SU-DHL-6 (cell line): Measurements from ENCODE around the gene RUVBL2.

Experiments used
- EZH2phosphoT487 ChIP-seq: fragments of 200-600 bp; sonication (generic), shearing (Covaris generic); conservative IDR thresholded peaks from 2 replicates; pipeline ENCODE4 v1.6.1; 2018; ENCODE audit warnings: mild to moderate bottlenecking, antibody characterized with exemption, low read length, moderate library complexity, mixed read lengths
- TF ChIP-seq, protein P1 (sequence below): fragments of 200-600 bp; sonication (generic); IDR thresholded peaks from one replicate; pipeline ENCODE4 v1.5.1; 2017; ENCODE audit warnings: antibody characterized with exemption, mild to moderate bottlenecking, low read length, moderate library complexity; ENCODE audit not compliant: insufficient read depth, poor library complexity, severe bottlenecking

DNA sequence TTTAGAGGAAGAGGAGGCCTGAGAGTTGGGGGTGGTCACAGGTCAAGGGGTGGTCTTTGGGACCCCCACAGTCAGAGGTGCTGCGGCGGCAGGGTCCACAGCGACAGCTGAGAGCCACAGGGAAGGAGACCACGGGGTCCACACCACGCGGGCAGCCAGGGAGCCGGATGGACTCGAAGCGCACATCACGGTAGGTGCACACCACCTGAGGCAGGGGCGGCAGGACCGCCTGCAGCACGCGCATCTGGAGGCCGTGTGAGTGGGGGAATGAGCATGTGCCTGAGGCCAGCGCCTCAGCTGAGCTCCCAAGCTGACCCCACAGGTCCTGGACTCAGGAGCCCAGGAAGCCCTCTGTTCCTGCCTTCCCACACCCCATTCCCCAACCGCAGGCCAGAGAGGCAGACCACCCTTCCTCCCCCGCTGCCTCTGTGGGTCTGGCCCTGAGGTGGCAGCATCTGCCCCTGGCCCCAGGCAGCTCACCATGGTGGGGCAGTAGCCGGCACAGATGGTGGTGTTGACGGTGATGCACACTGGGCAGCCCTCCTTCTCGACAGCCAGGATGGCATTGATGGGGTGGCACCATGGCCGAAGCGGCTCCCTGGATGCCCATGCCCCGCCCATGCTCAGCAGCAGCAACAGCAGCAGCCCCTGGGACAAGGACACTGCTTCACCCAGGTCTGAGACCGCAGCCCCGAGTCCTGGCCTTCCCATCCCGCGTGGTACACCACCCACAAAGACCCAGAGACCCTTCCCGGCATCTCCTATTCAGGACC lies 22.6 kb downstream of the RUVBL2 start:
- TF ChIP-seq, protein P1, sequence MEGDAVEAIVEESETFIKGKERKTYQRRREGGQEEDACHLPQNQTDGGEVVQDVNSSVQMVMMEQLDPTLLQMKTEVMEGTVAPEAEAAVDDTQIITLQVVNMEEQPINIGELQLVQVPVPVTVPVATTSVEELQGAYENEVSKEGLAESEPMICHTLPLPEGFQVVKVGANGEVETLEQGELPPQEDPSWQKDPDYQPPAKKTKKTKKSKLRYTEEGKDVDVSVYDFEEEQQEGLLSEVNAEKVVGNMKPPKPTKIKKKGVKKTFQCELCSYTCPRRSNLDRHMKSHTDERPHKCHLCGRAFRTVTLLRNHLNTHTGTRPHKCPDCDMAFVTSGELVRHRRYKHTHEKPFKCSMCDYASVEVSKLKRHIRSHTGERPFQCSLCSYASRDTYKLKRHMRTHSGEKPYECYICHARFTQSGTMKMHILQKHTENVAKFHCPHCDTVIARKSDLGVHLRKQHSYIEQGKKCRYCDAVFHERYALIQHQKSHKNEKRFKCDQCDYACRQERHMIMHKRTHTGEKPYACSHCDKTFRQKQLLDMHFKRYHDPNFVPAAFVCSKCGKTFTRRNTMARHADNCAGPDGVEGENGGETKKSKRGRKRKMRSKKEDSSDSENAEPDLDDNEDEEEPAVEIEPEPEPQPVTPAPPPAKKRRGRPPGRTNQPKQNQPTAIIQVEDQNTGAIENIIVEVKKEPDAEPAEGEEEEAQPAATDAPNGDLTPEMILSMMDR = no peak
- TF ChIP-seq EZH2phosphoT487 = no peak
